GM23248 (cell line): ENCODE results near the gene MTREX.

Source experiments
- EZH2 ChIP-seq: fragments of 200-600 bp; sonication (generic); IDR thresholded peaks from 2 replicates; pipeline ENCODE4 v1.6.1; 2018; ENCODE audit warnings: antibody characterized with exemption, mild to moderate bottlenecking; ENCODE audit not compliant: insufficient read depth, poor library complexity, severe bottlenecking
- EZH2phosphoT487 ChIP-seq: fragments of 200-600 bp; sonication (generic); IDR thresholded peaks from 2 replicates; pipeline ENCODE4 v1.6.1; 2018; ENCODE audit warnings: antibody characterized with exemption, moderate library complexity, mild to moderate bottlenecking, low read depth; ENCODE audit not compliant: insufficient read depth

GRCh38 chr5:55286411-55286933 is 21.3 kb upstream of the MTREX start:
- TF ChIP-seq EZH2 = no peak
- no peak for TF ChIP-seq EZH2phosphoT487
